ENCODE data around the gene FLT1.

The FLT1 gene

GRCh38 chr13:28380319-28380718 lies 114.6 kb downstream of the FLT1 start:
- H3K27me3 ChIP-seq (ENCODE audit: insufficient read depth, poor library complexity, severe bottlenecking): peaks cover 27% of the 10 kb centered on the region
- no peak overlapping the region for H3K4me3 ChIP-seq (replicated peaks; ENCODE audit: insufficient read depth, low read length)
- TF ChIP-seq CTCF (IDR thresholded peaks at IDR 0.05; ENCODE audit: insufficient read depth, low read length) (no peak), SPI1 (IDR thresholded peaks at IDR 0.05; ENCODE audit: borderline replicate concordance, low read depth) (no peak), POLR2AphosphoS5 (IDR thresholded peaks at IDR 0.05; ENCODE audit: low read depth) (no peak), REST (IDR thresholded peaks at IDR 0.05; ENCODE audit: insufficient replicate concordance, low read depth) (no peak), GABPA (IDR thresholded peaks at IDR 0.05; ENCODE audit: low read depth) (no peak)
- DNase-seq (ENCODE audit: low read depth in 1 of 2, low spot score in 1 of 2): no peak
- no peak overlapping the region for H3K27ac ChIP-seq (replicated peaks)

GRCh38 chr13:28379371-28380083 lies 115.4 kb downstream of the FLT1 start:
- Histone ChIP-seq H3K4me3 (replicated peaks; ENCODE audit: insufficient read depth, low read length) (no peak overlapping the region), H3K27ac (replicated peaks) (no peak overlapping the region), H3K27me3 (ENCODE audit: insufficient read depth, poor library complexity, severe bottlenecking) (peaks cover 32% of the 10 kb centered on the region)
- no peak for DNase-seq (ENCODE audit: low read depth in 1 of 2, low spot score in 1 of 2)
- TF ChIP-seq POLR2AphosphoS5 (IDR thresholded peaks at IDR 0.05; ENCODE audit: low read depth) (no peak), GABPA (IDR thresholded peaks at IDR 0.05; ENCODE audit: low read depth) (no peak), SPI1 (IDR thresholded peaks at IDR 0.05; ENCODE audit: borderline replicate concordance, low read depth) (no peak), REST (IDR thresholded peaks at IDR 0.05; ENCODE audit: insufficient replicate concordance, low read depth) (no peak), CTCF (IDR thresholded peaks at IDR 0.05; ENCODE audit: insufficient read depth, low read length) (no peak)

GRCh38 chr13:28376604-28377003 lies 118.3 kb downstream of the FLT1 start:
- H3K27ac ChIP-seq (replicated peaks): no peak overlapping the region
- TF ChIP-seq REST (IDR thresholded peaks at IDR 0.05; ENCODE audit: insufficient replicate concordance, low read depth): no peak
- TF ChIP-seq CTCF (IDR thresholded peaks at IDR 0.05; ENCODE audit: insufficient read depth, low read length): no peak
- TF ChIP-seq POLR2AphosphoS5 (IDR thresholded peaks at IDR 0.05; ENCODE audit: low read depth): no peak
- TF ChIP-seq GABPA (IDR thresholded peaks at IDR 0.05; ENCODE audit: low read depth): no peak
- no peak for TF ChIP-seq SPI1 (IDR thresholded peaks at IDR 0.05; ENCODE audit: borderline replicate concordance, low read depth)
- H3K4me3 ChIP-seq (replicated peaks; ENCODE audit: insufficient read depth, low read length): no peak overlapping the region
- peaks cover 24% of the 10 kb centered on the region for H3K27me3 ChIP-seq (ENCODE audit: insufficient read depth, poor library complexity, severe bottlenecking)
- no peak for DNase-seq (ENCODE audit: low read depth in 1 of 2, low spot score in 1 of 2)

All from HL-60 (cell line).